HL-60 (cell line): ENCODE data around the gene ATP10A.

Experiments used
- DNase-seq, 2 experiments: peaks; one replicate each; pipeline ENCODE4 v3.0.0-alpha.2; 2010 to 2020; ENCODE audit warnings: low read depth in 1 of 2, low spot score in 1 of 2
- H3K27ac ChIP-seq: fragments of 250-450 bp; sonication (Bioruptor Pico); replicated peaks from 2 replicates; pipeline ENCODE4 v1.5.1; 2020; ENCODE audit warnings: mild to moderate bottlenecking, moderate library complexity
- H3K27me3 ChIP-seq: fragments of 250-450 bp; sonication (Bioruptor Pico); 2 replicates; pipeline ENCODE4 v1.5.1; 2021; ENCODE audit warnings: mild to moderate bottlenecking, moderate library complexity; ENCODE audit not compliant: insufficient read depth, poor library complexity, severe bottlenecking
- H3K4me3 ChIP-seq: replicated peaks from 2 replicates; pipeline ENCODE4 v1.5.1; 2011; ENCODE audit warnings: mild to moderate bottlenecking, control low read depth, low read length; ENCODE audit not compliant: insufficient read depth
- CTCF ChIP-seq: IDR thresholded peaks from one replicate; pipeline ENCODE4 v1.5.1; 2011; ENCODE audit warnings: low read length, control low read depth, inconsistent platforms; ENCODE audit not compliant: insufficient read depth
- GABPA ChIP-seq: IDR thresholded peaks from 2 replicates; pipeline ENCODE4 v1.6.1; 2012; ENCODE audit warnings: low read depth
- POLR2AphosphoS5 ChIP-seq: IDR thresholded peaks from 2 replicates; pipeline ENCODE4 v1.6.1; 2012; ENCODE audit warnings: low read depth
- REST ChIP-seq: IDR thresholded peaks from 2 replicates; pipeline ENCODE4 v1.6.1; 2012; ENCODE audit warnings: low read depth; ENCODE audit not compliant: insufficient replicate concordance
- SPI1 ChIP-seq: IDR thresholded peaks from 2 replicates; pipeline ENCODE4 v1.6.1; 2012; ENCODE audit warnings: low read depth, mild to moderate bottlenecking, borderline replicate concordance

The ATP10A gene

DNA sequence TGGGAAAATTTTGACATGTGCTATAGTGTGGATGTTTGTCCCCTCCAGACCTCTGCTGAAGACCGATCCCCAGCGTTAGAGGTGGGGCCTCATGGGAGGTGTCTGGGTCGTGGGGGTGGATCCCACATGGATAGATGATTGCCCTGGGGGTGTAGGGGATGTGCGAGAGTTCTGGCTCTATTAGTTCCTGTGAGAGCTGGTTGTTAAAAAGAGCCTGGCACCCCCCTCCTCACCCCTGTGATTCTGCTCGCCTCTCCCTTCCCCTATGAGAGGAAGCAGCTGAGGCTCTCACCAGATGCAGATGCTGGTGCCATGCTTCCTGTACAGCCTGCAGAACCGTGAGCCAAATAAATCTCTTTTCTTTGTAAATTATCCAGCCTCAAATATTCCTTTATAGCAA lies 67.4 kb downstream of the ATP10A start:
- DNase-seq = no peak
- TF ChIP-seq CTCF = no peak
- no peak for TF ChIP-seq REST
- no peak for TF ChIP-seq SPI1
- TF ChIP-seq POLR2AphosphoS5 = no peak
- TF ChIP-seq GABPA = no peak
- H3K27ac ChIP-seq = no peak overlapping the region
- H3K4me3 ChIP-seq = no peak overlapping the region
- H3K27me3 ChIP-seq = peaks cover 5% of the 10 kb centered on the region

DNA sequence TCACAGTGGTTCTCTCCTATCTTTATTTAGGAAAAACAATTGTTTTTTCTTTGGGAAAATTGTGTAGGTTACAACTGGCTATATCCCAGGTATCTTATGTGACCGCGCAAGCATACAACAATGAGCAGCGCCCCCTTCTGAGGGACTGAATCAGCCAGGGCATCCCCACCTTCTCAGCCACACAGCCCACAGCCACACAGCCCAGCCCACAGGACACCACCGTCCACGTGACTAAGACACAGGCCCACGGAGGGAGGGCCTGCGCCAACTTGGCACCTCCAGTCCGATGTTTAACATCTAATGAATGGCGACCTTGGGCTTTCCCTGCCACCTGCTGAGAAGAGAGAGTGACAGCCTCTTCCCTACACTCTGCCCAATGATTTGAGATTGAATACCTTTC lies 68.1 kb downstream of the ATP10A start:
- TF ChIP-seq GABPA = no peak
- no peak for TF ChIP-seq SPI1
- TF ChIP-seq POLR2AphosphoS5 = no peak
- no peak for TF ChIP-seq REST
- no peak for TF ChIP-seq CTCF
- peaks cover 2% of the 10 kb centered on the region for H3K27me3 ChIP-seq

DNA sequence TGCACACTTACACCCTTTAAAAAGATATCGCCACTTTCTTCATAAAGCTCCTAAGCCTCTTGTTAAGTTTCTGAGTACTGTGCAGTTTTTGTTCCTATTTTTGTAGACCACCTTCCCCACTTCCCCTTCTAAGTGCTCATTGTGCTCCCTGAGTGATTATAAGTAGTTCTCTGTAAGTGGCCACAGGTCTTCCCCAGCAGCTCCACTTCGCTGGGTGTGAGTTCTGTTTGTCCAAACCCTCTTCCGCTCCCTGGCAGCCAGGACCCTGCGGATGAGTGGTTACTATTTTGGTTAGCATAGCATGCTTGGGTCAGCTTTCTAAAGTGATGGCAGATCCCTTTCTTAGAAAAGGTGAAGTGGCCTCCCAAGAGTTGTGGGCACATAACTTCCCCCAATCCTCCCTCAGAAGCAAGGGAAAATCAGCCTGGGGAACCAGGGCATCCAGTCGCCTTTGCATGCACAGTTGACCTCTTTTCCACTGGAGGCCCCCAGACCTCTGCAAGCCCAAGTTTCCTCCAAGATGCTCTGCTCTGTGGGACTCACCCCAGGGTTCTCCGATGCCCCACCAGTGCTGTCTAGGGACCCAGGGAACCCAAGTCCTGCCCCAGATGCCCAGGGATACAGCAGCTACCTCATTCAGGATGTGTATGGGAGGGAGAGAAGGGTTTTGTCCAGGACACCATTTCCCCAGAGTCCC lies 69.6 kb downstream of the ATP10A start:
- H3K27me3 ChIP-seq = no peaks in the 10 kb centered on the region
- DNase-seq = peak; percentile 20 to 52
- no peak overlapping the region for H3K4me3 ChIP-seq
- no peak overlapping the region for H3K27ac ChIP-seq
- TF ChIP-seq GABPA (no peak), SPI1 (peak; percentile 47; the same call in 1 of the 2 replicates), REST (no peak)

More for the DNA sequence above, 68.1 kb downstream of the ATP10A start:
- H3K27ac ChIP-seq = no peak overlapping the region
- no peak overlapping the region for H3K4me3 ChIP-seq
- DNase-seq = no peak
